OCI-M1 (cell line): ENCODE results near the gene SLC25A46.
A peak's percentile ranks its signal among the peaks of the same experiment; 100 is the strongest.
"Not testable (repeated sequence)": the region's sequence is repeated elsewhere in the genome, so short reads cannot be mapped to it uniquely, and the experiment has no call there.

Experiments used
- DNase-seq: peaks from one replicate; lab custom pipeline; 2025; lab: John Stamatoyannopoulos, UW

SLC25A46 gene

GRCh38 chr5:110738812-110739651 lies at the start of gene SLC25A46:
TSS of gene SLC25A46 (plus strand) at chr5:110739007. CDS start at chr5:110739120, 113 bp downstream.
- peak; percentile 91 for DNase-seq

- DNase-seq = not testable (repeated sequence)
These were observed 48.2 kb upstream of the SLC25A46 start for GRCh38 chr5:110690587-110690986.

- not testable (repeated sequence) for DNase-seq
These were observed 46.1 kb upstream of the SLC25A46 start for GRCh38 chr5:110692669-110693068.

- DNase-seq = no peak
These were observed 36.5 kb upstream of the SLC25A46 start for GRCh38 chr5:110702300-110702699.

GRCh38 chr5:110702704-110703103 lies 36.1 kb upstream of the SLC25A46 start:
- no peak for DNase-seq

- no peak for DNase-seq
These were observed 35.3 kb upstream of the SLC25A46 start for GRCh38 chr5:110703481-110703880.

- no peak for DNase-seq
These were observed 33.5 kb upstream of the SLC25A46 start for GRCh38 chr5:110705349-110705748.

- no peak for DNase-seq
These were observed 31.5 kb upstream of the SLC25A46 start for GRCh38 chr5:110707260-110707844.

GRCh38 chr5:110716247-110717245 lies 22.3 kb upstream of the SLC25A46 start:
- peak; percentile 9 for DNase-seq

GRCh38 chr5:110718311-110718710 lies 20.5 kb upstream of the SLC25A46 start:
- DNase-seq = no peak

- DNase-seq = peak; percentile 91
These were observed 12.4 kb upstream of the SLC25A46 start, which contains the start of gene TMEM232 for GRCh38 chr5:110726249-110727024. TSS of gene TMEM232 (minus strand) at chr5:110726671. CDS start at chr5:110667352, 59,319 bp downstream.

- DNase-seq = peak; percentile 67
These were observed 11.8 kb upstream of the SLC25A46 start for GRCh38 chr5:110727025-110727314.

GRCh38 chr5:110731499-110731898 lies 7.3 kb upstream of the SLC25A46 start:
- DNase-seq = not testable (repeated sequence)

- no peak for DNase-seq
These were observed 4.7 kb upstream of the SLC25A46 start for GRCh38 chr5:110734101-110734500.

GRCh38 chr5:110735556-110735955 lies 3.3 kb upstream of the SLC25A46 start:
- peak; percentile 28 for DNase-seq

GRCh38 chr5:110736753-110737152 lies 2.1 kb upstream of the SLC25A46 start:
- DNase-seq = peak; percentile 47

GRCh38 chr5:110738503-110738811 lies 350 bp upstream of the SLC25A46 start:
- no peak for DNase-seq

- DNase-seq = no peak
These were observed 13.3 kb downstream of the SLC25A46 start for GRCh38 chr5:110751902-110752762.

GRCh38 chr5:110752953-110753352 lies 14.1 kb downstream of the SLC25A46 start:
- no peak for DNase-seq

GRCh38 chr5:110753600-110753999 lies 14.8 kb downstream of the SLC25A46 start:
- DNase-seq = no peak

- peak; percentile 24 for DNase-seq
These were observed 15.4 kb downstream of the SLC25A46 start for GRCh38 chr5:110754181-110754580.
